Urinary bladder (tissue), 4 donors: ENCODE results near the gene ST6GALNAC2. TPM values are rescaled to one million over a fixed set of nuclear protein-coding genes. Genes with fewer than 3 reads are reported as not detected.
"Not testable (repeated sequence)": the region's sequence is repeated elsewhere in the genome, so short reads cannot be mapped to it uniquely, and the experiment has no call there.

Experiments
- DNase-seq: peaks from one replicate; pipeline ENCODE4 v3.0.0-alpha.2; 2015; ENCODE audit errors: extremely low spot score
- H3K27ac ChIP-seq: one replicate; pipeline ENCODE4 v1.5.1; 2013; ENCODE audit warnings: low read depth, mild to moderate bottlenecking, moderate library complexity
- H3K36me3 ChIP-seq: one replicate; pipeline ENCODE4 v1.6.1; 2013; ENCODE audit warnings: mild to moderate bottlenecking, moderate library complexity; ENCODE audit not compliant: insufficient read depth
- H3K4me1 ChIP-seq: one replicate; pipeline ENCODE4 v1.6.1; 2013; ENCODE audit warnings: mild to moderate bottlenecking, moderate library complexity; ENCODE audit not compliant: insufficient read depth
- H3K4me3 ChIP-seq: one replicate; pipeline ENCODE4 v1.5.1; 2013; ENCODE audit warnings: low read depth, low read length
- WGBS: extraction: QIAGEN DNeasy Blood & Tissue Kit; methylation state at CpG from one replicate; pipeline ENCODE4 v1.1.7; 2013; 5-methylcytosine and 5-hydroxymethylcytosine counted together
- polyA plus RNA-seq: library from polyadenylated mRNA; stranded (reverse); fragments of 200-250 nt; gene quantifications from one replicate; pipeline ENCODE4 v1.2.3, GENCODE V29; 2013
- total RNA-seq: library from RNA; depleted of rRNA; stranded (reverse); fragments of >200 nt; gene quantifications from one replicate; pipeline ENCODE4 v1.2.3, GENCODE V29; 2014
- donor health status: healthy with polysubstance abuse.
- donor health status: healthy.

Gene ST6GALNAC2
- total RNA-seq (10.3 TPM), polyA plus RNA-seq (7.6 TPM)

DNA sequence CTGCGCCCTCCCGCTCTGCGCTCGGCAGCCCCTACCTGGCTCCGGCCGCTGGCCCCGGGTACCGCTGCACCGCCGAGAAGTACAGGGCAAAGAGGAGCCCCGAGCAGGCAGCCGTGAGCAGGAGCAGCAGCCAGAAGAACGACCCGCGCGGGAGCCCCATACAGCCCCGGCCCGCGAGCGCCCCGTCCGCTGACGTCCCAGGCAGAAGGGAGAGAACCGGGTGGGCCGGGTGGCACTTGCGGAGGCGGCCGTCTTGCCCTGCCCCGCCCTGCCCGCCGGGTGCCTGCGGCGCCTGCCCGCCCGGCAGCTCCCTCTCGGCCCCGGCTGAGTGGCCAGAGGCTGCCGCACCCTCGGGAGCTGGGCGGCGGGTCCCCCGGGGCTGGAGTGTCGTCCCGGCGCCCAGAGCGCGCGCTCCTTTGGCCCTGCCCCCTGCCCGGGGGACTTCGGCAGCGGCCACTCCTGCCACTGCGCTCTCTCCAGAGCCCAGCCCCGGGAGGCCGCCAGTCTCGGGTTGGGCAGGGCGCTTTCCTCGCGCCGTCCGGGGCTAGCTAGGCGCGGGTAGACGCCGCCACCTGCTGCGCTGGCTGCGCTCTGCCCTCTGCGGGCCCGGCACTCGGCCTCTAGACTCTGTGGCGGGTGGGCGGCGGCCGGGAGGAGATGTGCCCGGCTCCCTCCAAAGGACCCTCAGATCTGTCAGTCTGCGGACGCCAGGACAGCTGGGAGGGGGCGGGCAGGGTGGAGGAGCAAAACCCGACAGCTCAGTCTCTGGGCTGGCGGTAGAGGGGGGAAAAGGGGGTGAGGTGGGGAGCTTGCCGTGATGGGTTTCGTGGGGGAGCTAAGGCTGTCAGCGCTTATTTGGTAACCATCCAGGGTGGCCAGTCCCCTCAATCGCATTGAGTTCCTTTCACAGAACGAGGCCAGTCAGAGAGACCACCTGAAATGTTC lies at the start of gene ST6GALNAC2:
Gene ST6GALNAC2 (minus strand): TSS at position 212 of the 945 bp plus-strand sequence. CDS start 52 bp downstream, at position 160.
- H3K4me3 ChIP-seq = peak within 1 kb of the TSS; percentile 57
- peak within 1 kb of the TSS; percentile 85 for H3K27ac ChIP-seq
- DNase-seq = no peak
- under 1% methylated on average over 84 of the region's 84 CpGs for WGBS
- H3K36me3 ChIP-seq = no peaks in the 10 kb centered on the region
- no peaks in the 10 kb centered on the region for H3K4me1 ChIP-seq

DNA sequence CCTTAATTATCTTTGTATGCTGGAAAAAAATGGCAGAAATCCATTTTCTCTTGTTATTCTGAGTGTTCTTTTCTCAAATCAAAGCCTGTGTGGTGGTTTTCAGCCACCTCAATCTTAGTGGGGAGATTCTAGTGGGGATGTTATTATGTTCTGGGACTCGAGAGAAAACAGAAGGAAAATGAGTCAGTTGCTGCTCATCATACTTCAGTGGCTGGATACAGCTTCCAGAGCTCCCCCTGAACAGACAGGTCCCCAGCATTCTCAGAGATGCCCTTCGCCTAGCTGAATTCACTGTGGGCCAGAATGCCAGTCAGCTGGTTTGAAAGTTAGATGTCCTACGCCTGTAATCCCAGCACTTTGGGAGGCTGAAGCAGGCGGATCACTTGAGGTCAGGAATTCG lies 49.4 kb upstream of the ST6GALNAC2 start:
- no peak for DNase-seq
- H3K27ac ChIP-seq = no peak overlapping the region
- no peaks in the 10 kb centered on the region for H3K36me3 ChIP-seq
- no peaks in the 10 kb centered on the region for H3K4me1 ChIP-seq
- WGBS = 81% methylated on average over 5 of the region's 5 CpGs
- H3K4me3 ChIP-seq = no peak overlapping the region

DNA sequence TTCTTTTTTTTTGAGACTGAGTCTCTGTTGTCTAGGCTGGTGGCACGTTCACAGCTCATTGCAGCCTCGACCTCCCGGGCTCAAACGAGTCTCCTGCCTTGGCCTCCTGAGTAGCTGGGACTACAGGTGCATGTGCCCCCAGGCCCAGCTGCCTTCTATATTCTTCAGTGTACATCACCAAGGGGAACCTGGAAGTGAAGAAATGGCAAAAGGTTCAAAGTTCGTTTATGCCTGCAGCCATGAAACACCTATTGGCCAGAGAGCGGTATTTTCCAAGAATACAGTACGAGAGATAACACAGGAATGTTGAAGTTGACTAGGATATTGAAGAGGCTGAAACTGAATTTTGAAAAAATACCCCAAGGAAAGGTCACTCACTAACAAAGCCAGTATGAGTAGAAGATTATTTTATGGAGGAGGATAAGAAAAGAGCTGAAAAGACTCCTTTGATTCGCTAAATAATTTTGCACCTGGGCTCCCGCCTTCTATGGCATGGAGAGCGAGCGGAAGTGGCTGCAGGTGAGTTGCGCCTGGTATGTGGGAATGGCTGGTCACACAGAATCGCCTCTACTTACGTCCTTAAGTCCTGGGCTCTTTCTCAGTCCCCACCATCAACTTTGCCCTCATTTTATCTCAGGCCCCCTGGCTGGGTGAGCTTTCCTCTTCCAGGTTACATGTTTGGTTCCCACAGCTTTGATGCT lies 48.1 kb upstream of the ST6GALNAC2 start:
- Histone ChIP-seq H3K27ac (no peak overlapping the region), H3K36me3 (no peaks in the 10 kb centered on the region), H3K4me3 (no peak overlapping the region), H3K4me1 (no peaks in the 10 kb centered on the region)
- no peak for DNase-seq
- 88% methylated on average over 14 of the region's 14 CpGs for WGBS

DNA sequence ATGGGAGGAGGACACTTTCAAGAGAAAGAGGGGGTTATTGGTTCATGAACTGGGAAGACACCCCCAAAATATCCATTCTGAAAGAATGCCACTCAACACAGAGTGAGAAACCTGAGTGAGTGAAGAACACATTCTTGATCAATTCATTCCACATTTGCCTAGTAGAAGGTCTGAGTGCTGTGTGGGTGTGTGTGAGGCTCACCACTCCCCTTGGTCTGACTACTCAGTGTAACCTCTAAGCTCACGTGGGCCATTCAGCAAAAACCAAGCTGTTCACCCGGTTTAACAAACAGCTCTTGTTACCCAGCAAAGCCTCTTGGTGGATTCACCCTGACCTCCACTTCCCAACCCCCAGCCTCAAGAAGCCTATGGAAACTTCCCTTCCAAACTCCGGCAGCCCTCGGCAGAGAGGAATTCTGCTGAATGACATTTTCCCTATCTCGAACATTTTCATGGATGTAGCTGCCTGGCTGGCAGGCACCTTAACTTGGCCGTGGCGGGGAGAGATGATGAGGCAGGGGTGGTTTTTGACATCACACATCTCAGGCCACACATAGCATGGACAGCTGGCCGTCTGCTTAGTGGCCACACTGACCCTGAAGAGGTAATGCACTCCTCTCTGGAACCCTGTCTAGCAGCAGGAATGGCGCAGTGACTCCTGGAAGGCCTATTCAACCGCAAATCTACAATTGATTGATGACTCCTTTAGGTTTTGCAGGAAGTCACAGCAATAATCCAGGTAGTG lies 46.3 kb upstream of the ST6GALNAC2 start:
- no peak for DNase-seq
- Histone ChIP-seq H3K4me1 (no peaks in the 10 kb centered on the region), H3K27ac (no peak overlapping the region), H3K36me3 (no peaks in the 10 kb centered on the region), H3K4me3 (no peak overlapping the region)
- WGBS = 61% methylated on average over 10 of the region's 10 CpGs

DNA sequence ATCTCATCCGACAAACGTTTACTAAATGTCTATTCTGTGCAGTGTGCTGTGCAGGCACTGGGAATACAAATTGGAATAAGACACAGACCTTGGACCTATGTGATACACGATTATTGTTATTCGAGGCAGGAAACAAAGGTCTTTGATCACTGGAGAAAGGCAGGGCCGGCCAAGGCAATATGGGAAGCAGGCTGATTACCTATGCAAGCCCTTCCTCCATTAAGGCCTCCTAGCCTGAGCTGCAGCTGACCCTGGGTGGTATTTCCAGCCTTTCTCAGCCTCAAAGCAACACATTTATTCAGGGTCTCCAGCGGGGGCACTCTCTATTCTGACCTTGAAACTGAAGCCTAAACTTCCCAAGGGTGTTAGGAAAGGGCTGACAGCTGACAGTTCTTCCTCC lies 44.5 kb upstream of the ST6GALNAC2 start:
- WGBS = 69% methylated on average over 6 of the region's 6 CpGs
- no peak overlapping the region for H3K27ac ChIP-seq
- no peaks in the 10 kb centered on the region for H3K36me3 ChIP-seq
- DNase-seq = no peak
- no peak overlapping the region for H3K4me3 ChIP-seq
- H3K4me1 ChIP-seq = no peaks in the 10 kb centered on the region

DNA sequence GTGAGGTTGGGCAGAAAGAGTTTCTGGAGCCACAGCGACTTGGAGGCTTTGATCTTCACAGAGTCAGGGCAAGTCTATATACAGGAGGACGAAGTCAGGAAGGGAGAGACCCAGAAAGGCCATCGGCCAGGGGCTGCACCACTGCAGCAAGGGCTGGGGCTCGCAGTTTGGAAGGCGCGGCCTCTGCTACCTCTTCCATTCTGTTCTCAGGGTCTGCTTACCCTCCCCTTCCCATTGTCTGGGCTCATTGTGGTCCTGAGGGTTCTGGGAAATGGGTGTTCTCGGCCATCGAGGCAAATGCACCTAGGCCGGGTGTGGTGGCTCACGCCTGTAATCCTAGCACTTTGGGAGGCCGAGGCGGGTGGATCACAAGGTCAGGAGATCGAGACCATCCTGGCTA lies 41.9 kb upstream of the ST6GALNAC2 start:
- no peak for DNase-seq
- Histone ChIP-seq H3K36me3 (no peaks in the 10 kb centered on the region), H3K27ac (no peak overlapping the region), H3K4me1 (no peaks in the 10 kb centered on the region), H3K4me3 (no peak overlapping the region)
- WGBS = 94% methylated on average over 13 of the region's 13 CpGs

DNA sequence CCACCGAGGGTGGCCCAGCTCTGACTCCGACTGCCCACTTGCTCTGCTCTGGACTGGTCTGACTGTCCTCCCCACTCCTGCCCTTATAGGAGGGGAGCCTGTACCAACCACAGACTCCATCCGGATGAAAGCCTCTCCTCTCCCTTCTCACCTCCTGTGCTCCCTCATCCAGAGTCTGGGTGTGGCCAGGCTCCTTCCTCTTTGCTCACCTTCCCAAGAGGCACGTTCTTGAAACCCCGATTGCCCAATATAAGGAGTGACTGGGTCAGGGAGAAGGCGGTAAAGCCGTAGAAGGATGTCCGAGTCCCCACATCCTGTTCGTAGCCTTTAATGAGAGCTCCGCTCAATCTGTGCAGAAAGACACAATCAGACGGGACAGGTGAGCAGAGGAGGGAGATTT lies 40.8 kb upstream of the ST6GALNAC2 start:
- no peak overlapping the region for H3K4me3 ChIP-seq
- H3K4me1 ChIP-seq = no peaks in the 10 kb centered on the region
- H3K36me3 ChIP-seq = no peaks in the 10 kb centered on the region
- no peak overlapping the region for H3K27ac ChIP-seq
- no peak for DNase-seq
- WGBS = 64% methylated on average over 11 of the region's 11 CpGs

DNA sequence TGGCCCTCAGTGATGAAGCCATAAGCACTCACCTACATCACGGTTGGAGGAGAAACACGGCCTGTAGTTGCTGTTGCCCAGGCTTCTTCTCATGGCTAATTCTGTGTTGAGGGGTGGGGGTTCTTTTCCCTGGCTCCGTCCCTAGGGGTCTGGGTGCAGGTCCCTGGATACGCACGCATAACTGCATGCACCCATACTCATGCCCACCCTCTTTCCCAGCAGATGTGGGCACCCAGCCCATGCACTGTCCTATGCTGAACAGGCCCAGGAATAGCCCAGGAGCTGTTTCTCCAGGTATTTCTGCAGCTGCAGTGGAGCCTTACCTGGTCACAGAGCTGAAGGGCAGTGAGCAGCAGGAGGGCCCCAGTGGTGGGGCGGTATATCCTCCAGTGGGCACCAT lies 39.8 kb upstream of the ST6GALNAC2 start:
- no peak for DNase-seq
- no peaks in the 10 kb centered on the region for H3K36me3 ChIP-seq
- WGBS = 80% methylated on average over 6 of the region's 6 CpGs

DNA sequence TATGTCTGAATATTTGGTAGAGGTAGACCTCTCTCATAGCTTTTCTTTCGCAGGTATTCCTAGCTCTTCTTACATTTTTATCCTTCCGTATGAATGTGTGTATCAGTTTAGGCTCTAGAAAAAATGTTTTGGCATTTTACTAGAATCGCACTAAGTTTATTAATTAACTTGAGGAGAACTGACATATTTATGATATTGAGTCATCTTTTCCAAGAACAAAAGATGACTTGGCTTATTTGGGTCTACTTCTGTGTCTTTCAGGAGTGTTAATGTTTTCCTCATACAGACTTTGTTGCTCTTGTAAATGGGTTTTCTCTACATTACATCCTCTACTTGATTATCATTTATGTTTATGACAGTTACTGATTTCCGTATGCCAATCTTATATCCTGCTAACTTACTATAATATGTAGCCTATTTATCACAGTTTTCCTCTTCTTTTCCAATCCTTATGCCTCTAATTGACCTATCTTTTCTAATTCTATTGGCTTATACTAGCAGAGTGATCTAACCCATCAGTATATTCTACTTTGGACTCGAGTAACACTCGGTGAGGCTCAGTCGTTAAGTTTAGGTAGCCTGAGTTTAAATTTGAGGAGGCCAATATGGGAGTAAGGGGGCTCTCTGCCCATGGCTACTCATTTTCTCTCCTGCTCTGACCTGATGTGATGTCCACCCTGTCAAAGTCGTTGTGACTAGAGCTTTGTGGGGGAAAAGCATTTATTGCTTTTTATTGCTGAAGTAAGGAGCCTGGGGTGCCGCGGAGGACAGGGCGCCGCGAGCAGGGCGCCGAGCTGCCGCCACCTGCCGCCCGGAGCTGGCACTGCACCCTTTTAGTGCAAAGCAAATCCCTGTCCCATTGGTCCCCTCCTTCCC lies 37.8 kb upstream of the ST6GALNAC2 start:
- DNase-seq = no peak
- WGBS = 23% methylated on average over 18 of the region's 18 CpGs
- no peaks in the 10 kb centered on the region for H3K36me3 ChIP-seq
- no peak overlapping the region for H3K27ac ChIP-seq
- no peak overlapping the region for H3K4me3 ChIP-seq
- no peaks in the 10 kb centered on the region for H3K4me1 ChIP-seq

More for the DNA sequence above, 39.8 kb upstream of the ST6GALNAC2 start:
- H3K4me1 ChIP-seq = no peaks in the 10 kb centered on the region
- no peak overlapping the region for H3K4me3 ChIP-seq
- H3K27ac ChIP-seq = no peak overlapping the region

DNA sequence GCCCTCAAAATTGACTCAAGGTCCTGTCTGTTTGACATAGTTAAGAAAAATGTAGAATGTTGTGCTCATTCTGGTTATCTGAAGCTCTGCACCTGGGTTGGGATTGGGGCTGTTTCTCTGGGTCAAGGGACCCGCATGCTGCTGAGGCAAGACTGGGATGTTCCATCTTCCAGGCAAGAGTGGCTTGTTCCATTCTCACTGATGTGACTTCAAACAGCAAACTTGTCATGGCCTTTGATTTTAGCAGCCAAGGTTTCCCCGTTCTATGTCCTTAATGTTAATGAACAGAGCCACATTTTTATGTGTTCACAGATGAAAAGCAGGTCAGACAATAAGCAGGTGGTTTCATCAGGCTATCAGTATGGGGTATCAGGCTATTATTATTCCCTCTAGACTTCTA lies 32.2 kb upstream of the ST6GALNAC2 start:
- no peak for DNase-seq
- Histone ChIP-seq H3K36me3 (no peaks in the 10 kb centered on the region), H3K27ac (no peak overlapping the region), H3K4me3 (no peak overlapping the region), H3K4me1 (no peaks in the 10 kb centered on the region)
- 75% methylated on average over 2 of the region's 2 CpGs for WGBS

DNA sequence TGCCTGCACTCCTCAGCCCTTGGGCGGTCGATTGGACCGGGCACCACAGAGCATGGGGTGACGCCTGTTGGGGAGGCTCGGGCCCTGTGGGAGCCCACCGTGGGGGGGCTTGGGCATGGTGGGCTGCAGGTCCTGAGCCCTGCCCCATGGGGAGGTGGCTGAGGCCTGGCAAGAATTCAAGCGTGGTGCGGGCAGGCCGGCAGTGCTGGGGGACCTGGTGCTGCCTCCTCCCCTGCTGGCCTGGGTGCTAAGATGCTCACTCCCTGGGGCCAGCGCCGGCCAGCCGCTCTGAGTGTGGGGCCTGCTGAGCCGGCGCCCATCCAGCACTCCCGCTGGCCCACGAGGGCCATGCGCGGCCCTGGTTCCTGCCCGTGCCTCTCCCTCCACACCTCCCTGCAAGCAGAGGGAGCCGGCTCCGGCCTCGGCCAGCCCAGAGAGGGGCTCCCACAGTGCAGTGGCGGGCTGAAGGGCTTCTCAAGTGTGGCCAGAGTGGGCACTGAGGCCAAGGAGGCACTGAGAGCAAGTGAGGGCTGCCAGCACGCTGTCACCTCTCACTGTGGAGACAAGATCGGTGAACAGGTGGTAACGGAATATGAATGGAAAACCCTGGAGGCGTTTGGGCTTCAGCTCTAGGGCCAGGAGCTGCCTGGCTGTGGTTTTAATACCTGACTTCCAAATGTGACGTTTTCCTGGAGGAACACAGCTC lies 29.4 kb upstream of the ST6GALNAC2 start:
- no peak for DNase-seq
- Histone ChIP-seq H3K36me3 (no peaks in the 10 kb centered on the region), H3K4me3 (no peak overlapping the region), H3K4me1 (no peaks in the 10 kb centered on the region), H3K27ac (no peak overlapping the region)
- 93% methylated on average over 28 of the region's 28 CpGs for WGBS

DNA sequence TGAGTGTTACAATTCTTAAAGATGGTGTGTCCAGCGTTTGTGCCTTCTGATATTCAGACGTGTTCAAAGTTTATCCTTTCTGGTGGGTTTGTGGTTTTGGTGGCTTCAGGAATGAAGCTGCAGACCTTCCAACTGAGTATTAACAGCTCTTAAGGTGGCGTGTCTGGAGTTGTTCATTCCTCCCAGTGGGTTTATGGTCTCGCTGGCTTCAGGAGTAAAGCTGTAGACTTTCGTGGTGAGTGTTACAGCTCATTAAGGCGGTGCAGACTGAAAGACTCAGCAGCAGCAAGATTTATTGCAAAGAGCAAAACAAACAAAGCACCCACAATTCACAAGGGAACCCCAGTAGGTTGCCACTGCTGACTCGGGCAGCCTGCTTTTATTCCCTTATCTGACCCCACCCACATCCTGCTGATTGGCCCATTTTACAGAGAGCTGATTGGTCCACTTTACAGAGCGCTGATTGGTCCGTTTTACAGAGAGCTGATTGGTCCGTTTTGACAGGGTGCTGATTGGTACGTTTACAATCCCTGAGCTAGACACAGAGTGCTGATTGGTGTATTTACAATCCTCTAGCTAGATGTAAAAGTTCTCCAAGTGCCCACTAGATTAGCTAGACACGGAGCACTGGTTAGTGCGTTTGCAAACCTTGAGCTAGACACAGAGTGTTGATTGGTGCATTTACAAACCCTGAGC lies 28.6 kb upstream of the ST6GALNAC2 start:
- H3K4me3 ChIP-seq, H3K4me1 ChIP-seq, H3K27ac ChIP-seq, H3K36me3 ChIP-seq, DNase-seq: not testable (repeated sequence)
- WGBS = 71% methylated on average over 13 of the region's 13 CpGs
